HG03280 (cell line): ENCODE data around the gene AKAP7.
A peak's percentile ranks its signal among the peaks of the same experiment; 100 is the strongest.
"Not testable (repeated sequence)": the region's sequence is repeated elsewhere in the genome, so short reads cannot be mapped to it uniquely, and the experiment has no call there.

Source experiments
- ATAC-seq: cut with Tn5 transposase; IDR thresholded peaks from one replicate; pipeline ENCODE4 v1.9.1; 2021; ENCODE audit warnings: mild to moderate bottlenecking, moderate library complexity; ENCODE audit not compliant: unreplicated experiment

The AKAP7 gene

GRCh38 chr6:131135244-131136020 is at the start of gene AKAP7:
Gene AKAP7 (plus strand): TSS chr6:131135467. CDS start chr6:131135764, 297 bp downstream.
- ATAC-seq, result peak; percentile 74

DNA sequence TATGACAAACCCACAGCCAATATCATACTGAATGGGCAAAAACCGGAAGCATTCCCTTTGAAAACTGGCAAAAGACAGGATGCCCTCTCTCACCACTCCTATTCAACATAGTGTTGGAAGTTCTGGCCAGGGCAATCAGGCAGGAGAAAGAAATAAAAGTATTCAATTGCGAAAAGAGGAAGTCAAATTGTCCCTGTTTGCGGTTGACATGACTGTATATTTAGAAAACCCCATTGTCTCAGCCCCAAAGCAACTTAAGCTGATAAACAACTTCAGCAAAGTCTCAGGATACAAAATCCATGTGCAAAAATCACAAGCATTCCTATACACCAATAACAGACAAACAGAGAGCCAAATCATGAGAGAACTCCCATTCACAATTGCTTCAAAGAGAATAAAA is 44.9 kb upstream of the AKAP7 start:
- ATAC-seq, result not testable (repeated sequence)

DNA sequence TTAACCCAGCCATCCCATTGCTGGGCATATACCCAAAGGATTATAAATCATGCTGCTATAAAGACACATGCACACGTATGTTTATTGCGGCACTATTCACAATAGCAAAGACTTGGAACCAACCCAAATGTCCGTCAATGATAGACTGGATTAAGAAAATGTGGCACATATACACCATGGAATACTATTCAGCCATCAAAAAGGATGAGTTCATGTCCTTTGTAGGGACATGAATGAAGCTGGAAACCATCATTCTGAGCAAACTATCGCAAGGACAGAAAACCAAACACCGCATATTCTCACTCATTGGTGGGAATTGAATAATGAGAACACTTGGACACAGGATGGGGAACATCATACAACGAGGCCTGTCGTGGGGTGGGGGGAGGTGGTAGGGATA is 43.3 kb upstream of the AKAP7 start:
- not testable (repeated sequence) for ATAC-seq

DNA sequence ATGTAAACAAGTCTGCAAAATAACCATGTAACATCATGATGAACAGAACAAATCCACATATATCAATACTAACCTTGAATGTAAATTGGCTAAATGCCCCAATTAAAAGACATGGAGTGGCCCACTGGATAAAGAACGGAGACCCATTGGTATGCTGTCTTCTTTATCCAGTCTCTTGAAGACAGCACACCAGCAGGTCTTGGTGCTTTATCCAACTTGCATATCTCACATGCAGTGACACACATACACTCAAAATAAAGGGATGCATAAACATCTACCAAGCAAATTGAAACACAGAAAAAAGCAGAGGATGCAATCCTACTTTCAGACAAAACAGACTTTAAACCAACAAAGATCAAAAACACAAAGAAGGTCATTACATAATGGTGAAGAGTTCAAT is 41.9 kb upstream of the AKAP7 start:
- no peak for ATAC-seq

DNA sequence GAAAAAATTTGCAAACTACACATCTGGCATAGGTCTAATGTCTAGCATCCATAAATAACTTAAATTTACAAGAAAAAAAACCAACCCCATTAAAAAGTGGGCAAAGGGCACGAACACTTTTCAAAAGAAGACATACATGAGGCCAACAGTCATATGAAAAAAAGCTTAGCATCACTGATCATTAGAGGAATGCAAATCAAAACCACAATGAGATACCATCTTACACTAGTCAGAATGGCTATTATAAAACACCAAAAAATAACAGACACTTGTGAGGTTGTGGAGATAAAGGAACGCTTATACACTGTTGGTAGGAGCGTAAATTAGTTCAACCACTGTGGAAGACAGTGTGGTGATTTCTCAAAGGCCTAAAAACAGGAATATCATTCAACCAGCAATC is 38.5 kb upstream of the AKAP7 start:
- no peak for ATAC-seq

- ATAC-seq, result no peak
Observed at GRCh38 chr6:131101911-131102680, 33.2 kb upstream of the AKAP7 start.

DNA sequence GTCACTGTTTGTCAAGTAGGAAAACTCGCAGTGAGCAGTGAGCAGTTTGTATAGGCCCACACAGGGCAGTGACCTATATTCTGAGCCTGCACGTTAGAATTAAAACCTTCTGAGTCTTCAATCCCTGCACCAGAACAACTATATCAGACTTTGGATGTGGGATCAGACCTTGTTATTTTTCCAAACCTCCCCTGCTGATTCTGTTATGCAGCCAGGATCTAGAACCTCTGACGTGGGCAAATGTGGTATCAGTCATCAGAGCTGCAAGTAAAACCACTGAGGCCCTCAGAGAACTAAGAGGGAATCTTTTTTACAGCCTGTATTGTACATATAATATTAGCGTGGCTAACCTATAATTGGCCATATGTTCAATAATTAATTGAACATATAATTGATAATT is 32.0 kb upstream of the AKAP7 start:
- no peak for ATAC-seq

DNA sequence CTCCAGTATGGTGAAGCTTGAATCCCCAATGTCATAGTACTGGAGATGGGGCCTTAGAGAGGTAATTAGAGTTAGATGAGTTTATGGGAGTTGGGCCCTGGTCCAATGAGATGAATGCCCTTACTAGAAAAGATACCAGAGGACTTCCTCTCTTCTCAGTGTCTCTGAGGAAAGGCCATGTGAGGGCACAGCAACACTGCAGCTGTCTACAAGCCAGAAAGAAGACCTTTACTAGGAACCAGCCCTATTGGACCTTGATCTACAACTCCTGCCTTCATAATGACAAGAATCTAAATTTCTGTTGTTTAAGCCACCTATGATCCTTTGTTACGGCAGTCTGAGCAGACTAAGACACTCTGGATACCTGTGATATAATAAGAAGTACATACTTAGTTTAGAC is 31.4 kb upstream of the AKAP7 start:
- ATAC-seq, result no peak

GRCh38 chr6:131107151-131107550 is 28.1 kb upstream of the AKAP7 start:
- no peak for ATAC-seq

- no peak for ATAC-seq
Observed at GRCh38 chr6:131112249-131112648, 23.0 kb upstream of the AKAP7 start.

GRCh38 chr6:131115651-131116050 is 19.6 kb upstream of the AKAP7 start:
- no peak for ATAC-seq

- no peak for ATAC-seq
Observed at GRCh38 chr6:131116321-131116720, 18.9 kb upstream of the AKAP7 start.

DNA sequence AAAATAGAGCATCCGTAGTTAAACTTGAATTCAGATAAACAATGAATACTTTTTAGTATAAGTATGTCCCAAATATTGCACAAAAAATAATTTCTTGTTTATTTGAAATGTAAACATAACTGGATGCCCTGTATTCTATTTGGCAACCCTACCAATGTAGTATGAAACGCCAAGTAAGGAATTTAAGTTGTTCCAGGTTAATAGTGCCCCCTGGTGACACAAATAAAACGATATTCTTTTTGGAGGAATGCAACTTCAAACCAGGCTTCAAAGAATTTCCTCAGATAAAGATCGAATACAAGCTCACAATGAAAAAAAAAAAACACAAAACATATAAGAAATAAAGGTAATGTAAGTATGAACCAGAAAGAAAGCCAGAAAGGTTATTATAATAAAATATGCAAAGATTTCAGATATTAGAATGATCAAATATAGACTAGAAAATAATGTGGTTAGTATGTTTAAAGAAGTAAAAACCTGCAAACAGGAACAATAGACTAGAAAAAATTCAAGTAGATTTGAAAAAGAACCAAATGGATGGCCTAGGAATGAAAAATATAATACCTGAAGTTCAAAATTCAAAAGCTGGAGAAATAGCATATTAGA is 18.4 kb upstream of the AKAP7 start:
- no peak for ATAC-seq

- no peak for ATAC-seq
Observed at GRCh38 chr6:131117878-131118277, 17.4 kb upstream of the AKAP7 start.

DNA sequence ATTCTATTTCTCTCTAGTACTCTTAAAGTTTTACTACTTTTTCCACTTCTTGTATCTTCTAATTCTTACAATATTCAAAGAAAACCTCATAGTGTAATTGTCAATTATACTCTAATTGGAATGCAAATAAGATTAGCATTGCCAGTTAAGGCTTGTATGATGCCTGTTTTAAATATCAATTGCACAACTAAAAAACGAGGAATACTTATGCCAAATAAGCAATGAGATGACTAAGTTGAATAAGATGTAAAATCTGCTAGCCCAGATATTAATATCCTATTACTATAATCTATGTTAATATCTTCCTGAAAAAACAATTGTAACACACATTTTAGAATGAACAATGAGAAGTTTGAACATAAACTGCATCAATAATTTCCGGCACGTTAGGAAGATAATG is 13.3 kb upstream of the AKAP7 start:
- no peak for ATAC-seq

- ATAC-seq, result no peak
Observed at GRCh38 chr6:131122516-131122915, 12.8 kb upstream of the AKAP7 start.

DNA sequence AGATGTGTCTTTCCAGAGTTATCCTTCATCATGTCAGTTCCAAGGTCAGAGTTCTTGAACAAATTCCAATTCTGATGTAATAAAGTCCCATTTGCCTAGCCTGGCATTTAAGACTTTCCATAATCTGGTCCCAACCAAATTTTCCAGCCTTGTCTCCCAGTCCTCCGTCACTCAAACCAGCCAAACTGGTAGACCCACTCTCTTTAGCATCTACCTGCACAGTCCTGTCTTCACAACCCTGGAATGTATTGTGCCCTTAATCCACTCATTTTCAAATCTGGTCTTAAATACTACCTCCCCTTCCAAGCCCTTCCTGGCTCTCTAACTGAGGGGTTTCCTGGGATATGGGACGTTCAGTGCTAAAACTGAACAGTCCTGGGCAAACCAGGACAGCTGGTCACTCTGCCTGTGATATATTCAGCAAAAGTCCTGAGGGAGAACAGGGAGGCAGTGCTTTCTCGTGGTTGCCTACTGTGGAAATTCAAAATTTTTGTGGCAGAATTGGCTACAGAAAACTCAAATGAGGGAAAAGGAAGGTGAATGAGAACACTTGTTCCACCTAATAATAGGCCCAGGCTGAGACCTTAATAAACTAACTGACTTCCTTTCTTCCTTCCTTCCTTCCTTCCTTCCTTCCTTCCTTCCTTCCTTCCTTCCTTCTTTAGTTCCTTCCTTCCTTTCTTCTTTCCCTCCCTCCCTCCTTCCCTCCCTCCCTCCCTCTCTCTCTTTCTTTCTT is 10.8 kb upstream of the AKAP7 start:
- ATAC-seq, result no peak

GRCh38 chr6:131125431-131125830 is 9.8 kb upstream of the AKAP7 start:
- ATAC-seq, result no peak

- no peak for ATAC-seq
Observed at GRCh38 chr6:131129689-131130553, 5.3 kb upstream of the AKAP7 start.

GRCh38 chr6:131130554-131130940 is 4.7 kb upstream of the AKAP7 start:
- ATAC-seq, result no peak
